ENCODE results near the gene EIF3M.

- no peak for TF ChIP-seq TAF1 (IDR thresholded peaks at IDR 0.05; ENCODE audit: borderline replicate concordance, low read depth, low read length)
- TF ChIP-seq POLR2A (IDR thresholded peaks at IDR 0.05; ENCODE audit: low read depth, low read length), result no peak
These were observed 16.5 kb upstream of the EIF3M start for GRCh38 chr11:32567154-32567553.

All from GM12892 (cell line).